ENCODE measurements around the gene APBA1. TPM values are rescaled to one million over a fixed set of nuclear protein-coding genes. Genes with fewer than 3 reads are reported as not detected.

Gene APBA1
- total and polyA plus RNA-seq, 9 of the 15 experiments (the other 6 are each of a cell fraction or from before 2014, with no cell fraction given), result 0.01 to 0.02 TPM; not detected in 7

DNA sequence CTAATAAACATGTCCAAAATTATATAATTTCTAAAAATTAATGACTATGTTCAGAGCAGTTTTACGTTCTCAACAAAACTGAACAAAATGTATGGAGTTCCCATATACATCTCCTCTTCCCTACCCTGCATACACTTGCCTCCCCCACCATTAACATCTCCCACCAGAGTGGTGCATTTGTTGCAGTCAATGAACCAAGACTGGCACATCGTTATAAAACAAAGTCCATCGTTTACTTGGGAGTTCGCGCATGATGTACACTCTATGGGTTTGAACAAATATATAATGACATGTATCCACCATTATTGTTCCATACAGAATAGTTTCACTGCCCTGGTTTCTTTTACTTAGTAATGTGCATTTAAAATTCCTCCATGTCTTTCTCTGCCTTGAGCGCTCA is 130.1 kb downstream of the APBA1 start:
- Histone ChIP-seq H3K79me2 (ENCODE audit: control insufficient read depth, insufficient read depth, low read length) (no peaks in the 10 kb centered on the region), H3K27me3 (ENCODE audit: control insufficient read depth in 2 of 2, insufficient read depth in 2 of 2, low read length in 2 of 2) (no peaks in the 10 kb centered on the region), H3K4me2 (ENCODE audit: insufficient read depth, low read length) (no peak overlapping the region), H3K36me3 (ENCODE audit: control insufficient read depth, insufficient read depth, low read length) (no peaks in the 10 kb centered on the region), H3K4me3 (no peak overlapping the region), H3K27ac (ENCODE audit: extremely low read depth, low read depth, low read length) (no peak overlapping the region), H3K4me1 (replicated peaks in 1 of 2; ENCODE audit: control insufficient read depth in 2 of 2, insufficient read depth in 2 of 2, low read length in 2 of 2) (no peaks in the 10 kb centered on the region), H4K20me1 (replicated peaks; ENCODE audit: control insufficient read depth, insufficient read depth, low read length) (no peaks in the 10 kb centered on the region), H2AFZ (ENCODE audit: low read depth, low read length) (no peak overlapping the region), H3K9ac (ENCODE audit: insufficient read depth in 1 of 2, low read depth in 2 of 2, low read length in 2 of 2) (no peak overlapping the region), H3K9me3 (replicated peaks; ENCODE audit: control insufficient read depth, insufficient read depth, low read depth, low read length) (no peaks in the 10 kb centered on the region), H3K9me1 (ENCODE audit: control insufficient read depth, insufficient read depth, low read length) (no peaks in the 10 kb centered on the region)
- intact Hi-C loops (cut with micrococcal nuclease) (no loop called here), in situ Hi-C loops (cut with MboI) (loop anchor here (25.0 kb wide), 1 partner anchor 480 kb away; no protein-coding TSS in a partner anchor)
- TF ChIP-seq ARID2 (IDR thresholded peaks at IDR 0.05) (no peak), JUNB (CRISPR knock-in tag; conservative IDR thresholded peaks at IDR 0.05) (no peak), XRCC3 (IDR thresholded peaks at IDR 0.05) (no peak), PRMT5 (CRISPR knock-in tag; IDR thresholded peaks at IDR 0.05) (no peak), ZNF507 (tag; conservative IDR thresholded peaks at IDR 0.05) (no peak), KAT2B (IDR thresholded peaks at IDR 0.05; ENCODE audit: low read depth, low read length) (no peak), FOXA3 (CRISPR knock-in tag; conservative IDR thresholded peaks at IDR 0.05 in 1 of 2, IDR thresholded peaks at IDR 0.05 in 1 of 2) (no peak)
- TF ChIP-seq, protein P1, sequence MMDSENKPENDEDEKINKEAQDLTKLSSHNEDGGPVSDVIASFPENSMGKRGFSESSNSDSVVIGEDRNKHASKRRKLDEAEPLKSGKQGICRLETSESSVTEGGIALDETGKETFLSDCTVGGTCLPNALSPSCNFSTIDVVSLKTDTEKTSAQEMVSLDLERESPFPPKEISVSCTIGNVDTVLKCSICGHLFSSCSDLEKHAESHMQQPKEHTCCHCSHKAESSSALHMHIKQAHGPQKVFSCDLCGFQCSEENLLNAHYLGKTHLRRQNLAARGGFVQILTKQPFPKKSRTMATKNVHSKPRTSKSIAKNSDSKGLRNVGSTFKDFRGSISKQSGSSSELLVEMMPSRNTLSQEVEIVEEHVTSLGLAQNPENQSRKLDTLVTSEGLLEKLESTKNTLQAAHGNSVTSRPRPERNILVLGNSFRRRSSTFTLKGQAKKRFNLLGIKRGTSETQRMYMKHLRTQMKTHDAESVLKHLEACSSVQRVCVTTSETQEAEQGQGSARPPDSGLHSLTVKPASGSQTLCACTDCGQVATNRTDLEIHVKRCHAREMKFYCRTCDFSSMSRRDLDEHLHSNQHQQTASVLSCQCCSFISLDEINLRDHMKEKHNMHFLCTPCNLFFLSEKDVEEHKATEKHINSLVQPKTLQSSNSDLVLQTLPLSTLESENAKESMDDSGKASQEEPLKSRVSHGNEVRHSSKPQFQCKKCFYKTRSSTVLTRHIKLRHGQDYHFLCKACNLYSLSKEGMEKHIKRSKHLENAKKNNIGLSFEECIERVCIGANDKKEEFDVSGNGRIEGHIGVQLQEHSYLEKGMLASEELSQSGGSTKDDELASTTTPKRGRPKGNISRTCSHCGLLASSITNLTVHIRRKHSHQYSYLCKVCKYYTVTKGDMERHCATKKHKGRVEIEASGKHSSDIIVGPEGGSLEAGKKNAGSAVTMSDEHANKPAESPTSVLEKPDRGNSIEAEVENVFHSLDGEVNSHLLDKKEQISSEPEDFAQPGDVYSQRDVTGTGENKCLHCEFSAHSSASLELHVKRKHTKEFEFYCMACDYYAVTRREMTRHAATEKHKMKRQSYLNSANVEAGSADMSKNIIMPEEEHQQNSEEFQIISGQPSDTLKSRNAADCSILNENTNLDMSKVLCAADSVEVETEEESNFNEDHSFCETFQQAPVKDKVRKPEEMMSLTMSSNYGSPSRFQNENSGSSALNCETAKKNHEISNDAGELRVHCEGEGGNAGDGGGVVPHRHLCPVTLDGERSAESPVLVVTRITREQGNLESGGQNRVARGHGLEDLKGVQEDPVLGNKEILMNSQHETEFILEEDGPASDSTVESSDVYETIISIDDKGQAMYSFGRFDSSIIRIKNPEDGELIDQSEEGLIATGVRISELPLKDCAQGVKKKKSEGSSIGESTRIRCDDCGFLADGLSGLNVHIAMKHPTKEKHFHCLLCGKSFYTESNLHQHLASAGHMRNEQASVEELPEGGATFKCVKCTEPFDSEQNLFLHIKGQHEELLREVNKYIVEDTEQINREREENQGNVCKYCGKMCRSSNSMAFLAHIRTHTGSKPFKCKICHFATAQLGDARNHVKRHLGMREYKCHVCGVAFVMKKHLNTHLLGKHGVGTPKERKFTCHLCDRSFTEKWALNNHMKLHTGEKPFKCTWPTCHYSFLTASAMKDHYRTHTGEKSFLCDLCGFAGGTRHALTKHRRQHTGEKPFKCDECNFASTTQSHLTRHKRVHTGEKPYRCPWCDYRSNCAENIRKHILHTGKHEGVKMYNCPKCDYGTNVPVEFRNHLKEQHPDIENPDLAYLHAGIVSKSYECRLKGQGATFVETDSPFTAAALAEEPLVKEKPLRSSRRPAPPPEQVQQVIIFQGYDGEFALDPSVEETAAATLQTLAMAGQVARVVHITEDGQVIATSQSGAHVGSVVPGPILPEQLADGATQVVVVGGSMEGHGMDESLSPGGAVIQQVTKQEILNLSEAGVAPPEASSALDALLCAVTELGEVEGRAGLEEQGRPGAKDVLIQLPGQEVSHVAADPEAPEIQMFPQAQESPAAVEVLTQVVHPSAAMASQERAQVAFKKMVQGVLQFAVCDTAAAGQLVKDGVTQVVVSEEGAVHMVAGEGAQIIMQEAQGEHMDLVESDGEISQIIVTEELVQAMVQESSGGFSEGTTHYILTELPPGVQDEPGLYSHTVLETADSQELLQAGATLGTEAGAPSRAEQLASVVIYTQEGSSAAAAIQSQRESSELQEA (IDR thresholded peaks at IDR 0.05; ENCODE audit: low read depth), result no peak
- DNase-seq (ENCODE audit: extremely low read depth in 1 of 4, low spot score in 3 of 4), result no peak
- ChIA-PET POLR2A (no interaction called here), CTCF (ENCODE audit: low intra/inter-chr PET ratio) (no interaction called here)
- no peak for FAIRE-seq
- BruUV-seq (replicated peaks), result no TSS peak
- no peak for ATAC-seq
- WGBS (ENCODE audit: insufficient coverage, low coverage, missing lambda C conversion rate), result 2% methylated on average over 6 of the region's 6 CpGs
